HUES64 (cell line): ENCODE data around the gene APBB2.

Source experiments
- H3K27ac ChIP-seq: 2 replicates; pipeline ENCODE4 v1.7.0; 2013; ENCODE audit warnings: low read depth, low read length, inconsistent platforms
- H3K27me3 ChIP-seq: 2 replicates; pipeline ENCODE4 v1.6.1; 2013; ENCODE audit warnings: mild to moderate bottlenecking, low read length; ENCODE audit not compliant: insufficient read depth
- H3K36me3 ChIP-seq: 2 replicates; pipeline ENCODE4 v1.6.1; 2013; ENCODE audit warnings: mild to moderate bottlenecking, low read length; ENCODE audit not compliant: insufficient read depth
- H3K4me1 ChIP-seq: 2 replicates; pipeline ENCODE4 v1.6.1; 2013; ENCODE audit warnings: mild to moderate bottlenecking, low read length, moderate library complexity; ENCODE audit not compliant: insufficient read depth
- H3K4me3 ChIP-seq: 2 replicates; pipeline ENCODE4 v1.5.1; 2013; ENCODE audit warnings: mild to moderate bottlenecking, low read length, moderate library complexity
- H3K9ac ChIP-seq: 2 replicates; pipeline ENCODE4 v1.6.1; 2013; ENCODE audit warnings: mild to moderate bottlenecking, low read depth, low read length
- H3K9me3 ChIP-seq: 2 replicates; pipeline ENCODE4 v1.6.1; 2013; ENCODE audit warnings: low read depth, low read length; ENCODE audit not compliant: insufficient read depth
- WGBS: fragments of 150-250, 120-280 bp; methylation state at CpG from one replicate; pipeline ENCODE4 v1.1.7; 2013; ENCODE audit warnings: missing lambda C conversion rate; 5-methylcytosine and 5-hydroxymethylcytosine counted together

Gene APBB2

GRCh38 chr4:41038304-41038703 is 176.0 kb downstream of the APBB2 start:
- no peaks in the 10 kb centered on the region for H3K36me3 ChIP-seq
- no peaks in the 10 kb centered on the region for H3K27me3 ChIP-seq
- 92% methylated on average over 2 of the region's 2 CpGs for WGBS
- no peaks in the 10 kb centered on the region for H3K4me1 ChIP-seq
- H3K9ac ChIP-seq, result no peak overlapping the region
- H3K4me3 ChIP-seq, result no peak overlapping the region
- no peak overlapping the region for H3K27ac ChIP-seq
- H3K9me3 ChIP-seq, result no peaks in the 10 kb centered on the region

GRCh38 chr4:41029098-41029497 is 185.2 kb downstream of the APBB2 start:
- Histone ChIP-seq H3K27me3 (no peaks in the 10 kb centered on the region), H3K9ac (no peak overlapping the region), H3K36me3 (peaks cover 6% of the 10 kb centered on the region; the same call in 1 of the 2 replicates), H3K4me3 (no peak overlapping the region), H3K27ac (no peak overlapping the region), H3K9me3 (peaks cover 32% of the 10 kb centered on the region), H3K4me1 (no peaks in the 10 kb centered on the region)
- 97% methylated on average over 3 of the region's 3 CpGs for WGBS

GRCh38 chr4:41028392-41029076 is 185.8 kb downstream of the APBB2 start:
- no peak overlapping the region for H3K27ac ChIP-seq
- no peaks in the 10 kb centered on the region for H3K4me1 ChIP-seq
- 89% methylated on average over 8 of the region's 8 CpGs for WGBS
- peaks cover 38% of the 10 kb centered on the region for H3K9me3 ChIP-seq
- peaks cover 6% of the 10 kb centered on the region; the same call in 1 of the 2 replicates for H3K36me3 ChIP-seq
- H3K9ac ChIP-seq, result no peak overlapping the region
- H3K4me3 ChIP-seq, result no peak overlapping the region
- no peaks in the 10 kb centered on the region for H3K27me3 ChIP-seq

GRCh38 chr4:41026971-41027370 is 187.4 kb downstream of the APBB2 start:
- WGBS, result 90% methylated on average over 1 of the region's 1 CpG
- Histone ChIP-seq H3K36me3 (peaks cover 6% of the 10 kb centered on the region; the same call in 1 of the 2 replicates), H3K4me3 (no peak overlapping the region), H3K27ac (no peak overlapping the region), H3K4me1 (no peaks in the 10 kb centered on the region), H3K27me3 (no peaks in the 10 kb centered on the region), H3K9me3 (peaks cover 42% of the 10 kb centered on the region), H3K9ac (no peak overlapping the region)

GRCh38 chr4:41025824-41026223 is 188.5 kb downstream of the APBB2 start:
- Histone ChIP-seq H3K9me3 (peaks cover 44% of the 10 kb centered on the region), H3K36me3 (peaks cover 6% of the 10 kb centered on the region; the same call in 1 of the 2 replicates), H3K9ac (no peak overlapping the region), H3K4me3 (no peak overlapping the region), H3K27me3 (no peaks in the 10 kb centered on the region), H3K27ac (no peak overlapping the region), H3K4me1 (no peaks in the 10 kb centered on the region)
- 38% methylated on average over 1 of the region's 2 CpGs for WGBS

- Histone ChIP-seq H3K4me1 (no peaks in the 10 kb centered on the region), H3K27ac (no peak overlapping the region), H3K4me3 (no peak overlapping the region), H3K9me3 (peaks cover 44% of the 10 kb centered on the region), H3K27me3 (no peaks in the 10 kb centered on the region), H3K36me3 (peaks cover 6% of the 10 kb centered on the region; the same call in 1 of the 2 replicates), H3K9ac (no peak overlapping the region)
- WGBS, result 90% methylated on average over 13 of the region's 13 CpGs
Measured at GRCh38 chr4:41024556-41025491, 189.5 kb downstream of the APBB2 start.

GRCh38 chr4:41022116-41022515 is 192.2 kb downstream of the APBB2 start:
- Histone ChIP-seq H3K4me3 (no peak overlapping the region), H3K27me3 (no peaks in the 10 kb centered on the region), H3K36me3 (peaks cover 6% of the 10 kb centered on the region; the same call in 1 of the 2 replicates), H3K9ac (no peak overlapping the region), H3K9me3 (peaks cover 39% of the 10 kb centered on the region), H3K4me1 (no peaks in the 10 kb centered on the region), H3K27ac (no peak overlapping the region)
- WGBS, result 87% methylated on average over 3 of the region's 3 CpGs

GRCh38 chr4:41015016-41015675 is 199.2 kb downstream of the APBB2 start:
- Histone ChIP-seq H3K9ac (no peak overlapping the region), H3K4me1 (no peaks in the 10 kb centered on the region), H3K27ac (no peak overlapping the region), H3K27me3 (no peaks in the 10 kb centered on the region), H3K36me3 (no peaks in the 10 kb centered on the region; the same call in 1 of the 2 replicates), H3K4me3 (no peak overlapping the region), H3K9me3 (no peaks in the 10 kb centered on the region)
- 82% methylated on average over 6 of the region's 6 CpGs for WGBS

- H3K36me3 ChIP-seq, result no peaks in the 10 kb centered on the region; the same call in 1 of the 2 replicates
- H3K9me3 ChIP-seq, result no peaks in the 10 kb centered on the region
- WGBS, result 92% methylated on average over 7 of the region's 7 CpGs
- no peak overlapping the region for H3K4me3 ChIP-seq
- no peak overlapping the region for H3K9ac ChIP-seq
- H3K27me3 ChIP-seq, result no peaks in the 10 kb centered on the region
- H3K4me1 ChIP-seq, result no peaks in the 10 kb centered on the region
- H3K27ac ChIP-seq, result no peak overlapping the region
Measured at GRCh38 chr4:41014158-41014557, 200.2 kb downstream of the APBB2 start.

- Histone ChIP-seq H3K4me1 (no peaks in the 10 kb centered on the region), H3K9ac (no peak overlapping the region), H3K4me3 (no peak overlapping the region), H3K27me3 (no peaks in the 10 kb centered on the region), H3K9me3 (no peaks in the 10 kb centered on the region), H3K27ac (no peak overlapping the region), H3K36me3 (no peaks in the 10 kb centered on the region; the same call in 1 of the 2 replicates)
- 74% methylated on average over 6 of the region's 6 CpGs for WGBS
Measured at GRCh38 chr4:41013746-41014145, 200.6 kb downstream of the APBB2 start.

GRCh38 chr4:41012911-41013310 is 201.4 kb downstream of the APBB2 start:
- Histone ChIP-seq H3K9ac (no peak overlapping the region), H3K4me1 (no peaks in the 10 kb centered on the region), H3K27ac (no peak overlapping the region), H3K27me3 (no peaks in the 10 kb centered on the region), H3K36me3 (no peaks in the 10 kb centered on the region; the same call in 1 of the 2 replicates), H3K9me3 (no peaks in the 10 kb centered on the region), H3K4me3 (no peak overlapping the region)
- WGBS, result 100% methylated on average over 1 of the region's 3 CpGs
